Ammon's horn (tissue), 1 donor: Measurements from ENCODE around the gene SOS1.
"Not testable (repeated sequence)": the region's sequence is repeated elsewhere in the genome, so short reads cannot be mapped to it uniquely, and the experiment has no call there.

Source experiments
- DNase-seq: peaks from one replicate; pipeline ENCODE4 v3.0.0-alpha.2; 2016; ENCODE audit warnings: low spot score

Gene SOS1

DNA sequence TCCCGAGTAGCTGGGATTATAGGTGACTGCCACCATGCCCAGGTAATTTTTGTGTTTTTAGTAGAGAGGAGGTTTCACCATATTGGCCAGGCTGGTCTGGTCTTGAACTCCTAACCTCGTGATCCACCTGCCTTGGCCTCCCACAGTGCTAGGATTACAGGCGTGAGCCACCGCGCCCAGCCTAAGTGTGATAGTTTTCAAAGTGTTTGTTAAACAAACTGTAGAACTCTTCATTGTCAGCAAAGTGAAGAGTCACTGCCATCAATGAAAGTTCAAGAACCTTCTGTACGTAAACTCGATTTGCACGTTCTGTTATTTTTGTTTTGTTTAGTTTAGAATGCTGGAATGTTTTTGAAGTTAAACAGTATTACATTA, 18.0 kb upstream of the SOS1 start:
- no peak for DNase-seq

DNA sequence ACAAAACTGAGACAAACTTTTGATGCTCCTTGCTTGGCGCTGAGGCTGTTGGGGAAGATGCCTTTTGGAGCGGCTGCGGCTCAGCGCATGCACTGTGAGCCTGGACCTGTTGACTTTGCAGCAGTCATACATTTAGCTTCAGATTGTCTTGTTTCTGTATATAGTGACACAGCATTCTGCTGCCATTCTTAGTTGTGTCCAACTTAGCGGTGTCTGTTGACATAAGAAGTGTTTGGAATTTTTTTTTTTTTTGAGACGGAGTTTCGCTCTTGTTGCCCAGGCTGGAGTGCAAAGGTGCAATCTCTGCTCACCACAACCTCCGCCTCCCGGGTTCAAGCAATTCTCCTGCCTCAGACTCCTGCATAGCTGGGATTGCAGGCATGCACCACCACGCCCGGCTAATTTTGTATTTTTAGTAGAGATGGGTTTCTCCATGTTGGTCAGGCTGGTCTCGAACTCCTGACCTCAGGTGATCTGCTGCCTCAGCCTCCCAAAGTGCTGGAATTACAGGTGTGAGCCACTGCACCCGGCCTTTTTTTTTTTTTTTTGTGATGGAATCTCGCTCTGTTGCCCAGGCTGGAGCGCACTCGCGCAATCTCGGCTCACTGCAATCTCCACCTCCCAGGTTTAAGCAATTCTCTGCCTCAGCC, 17.5 kb upstream of the SOS1 start:
- DNase-seq, result not testable (repeated sequence)

DNA sequence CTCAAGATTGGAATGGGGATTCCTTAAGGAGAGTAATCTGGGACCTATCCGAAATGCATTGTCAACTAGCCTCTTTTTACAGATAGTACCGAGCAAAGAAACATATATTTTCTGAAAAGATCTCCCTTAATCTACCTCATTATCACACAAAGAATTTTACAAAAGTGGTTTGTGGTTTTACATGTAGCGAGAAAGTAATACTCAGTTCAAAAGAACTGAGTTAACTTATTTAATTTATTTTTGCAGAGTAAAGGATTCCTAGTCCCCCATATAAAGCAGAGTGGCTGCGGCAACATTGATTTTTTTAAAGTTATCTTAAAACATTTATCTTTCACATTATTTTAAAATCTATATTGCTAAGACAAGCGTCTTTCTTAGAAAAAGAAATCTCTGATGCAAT, 15.9 kb upstream of the SOS1 start:
- no peak for DNase-seq

DNA sequence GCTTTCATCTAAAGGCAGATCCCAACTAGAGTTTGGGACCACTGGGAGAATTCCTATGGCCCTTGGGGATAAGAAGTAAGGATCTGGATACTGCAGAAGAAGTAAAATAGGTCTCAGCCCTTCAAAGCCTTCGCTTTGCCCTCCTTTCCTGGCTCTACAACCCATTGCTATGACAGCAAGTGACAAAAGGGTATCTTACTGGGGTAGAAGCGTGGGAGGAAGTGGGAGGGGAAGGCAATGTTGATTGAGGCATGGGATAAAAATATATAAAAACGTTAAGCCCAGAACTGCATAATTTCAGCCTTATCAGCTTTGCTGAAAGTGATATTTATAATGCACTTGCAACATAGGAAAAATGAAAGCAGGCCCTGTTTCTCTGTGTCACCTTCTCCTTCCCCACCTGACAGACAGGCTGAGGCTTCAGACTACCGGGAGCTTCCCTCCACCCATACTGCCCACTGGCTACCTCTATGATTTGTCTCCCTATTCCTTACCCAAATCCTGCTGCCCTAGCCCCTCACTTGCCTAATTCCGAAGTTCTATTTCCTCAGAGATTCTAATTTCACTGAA, 14.9 kb upstream of the SOS1 start:
- DNase-seq, result no peak

DNA sequence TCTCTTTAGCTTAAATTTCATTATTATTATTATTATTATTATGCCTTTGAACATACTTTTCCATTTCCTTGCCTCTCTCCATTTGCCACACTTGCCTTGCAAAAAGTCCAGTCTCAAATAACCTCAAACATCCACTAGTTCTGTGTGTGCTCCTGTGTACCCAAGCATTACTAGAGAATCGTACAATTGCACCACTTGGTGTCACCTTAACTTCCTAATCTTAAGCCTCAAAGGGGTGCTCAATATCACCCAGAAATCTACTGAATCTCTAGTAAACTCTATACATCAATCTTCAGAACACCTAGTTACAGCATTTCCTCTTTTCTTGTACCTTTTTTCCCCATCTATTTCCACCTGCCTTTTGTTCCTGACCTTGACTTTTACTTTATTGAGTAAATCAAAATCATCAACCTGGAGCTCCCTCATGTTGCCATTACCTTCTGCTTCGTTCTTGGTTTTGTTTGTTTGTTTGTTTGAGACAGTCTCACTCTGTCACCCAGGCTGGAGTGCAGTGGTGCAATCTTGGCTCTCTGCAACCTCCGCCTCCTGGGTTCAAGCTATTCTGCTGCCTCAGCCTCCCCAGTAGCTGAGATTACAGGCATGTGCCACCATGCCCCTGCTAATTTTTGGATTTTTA, 12.5 kb upstream of the SOS1 start:
- DNase-seq, result no peak

DNA sequence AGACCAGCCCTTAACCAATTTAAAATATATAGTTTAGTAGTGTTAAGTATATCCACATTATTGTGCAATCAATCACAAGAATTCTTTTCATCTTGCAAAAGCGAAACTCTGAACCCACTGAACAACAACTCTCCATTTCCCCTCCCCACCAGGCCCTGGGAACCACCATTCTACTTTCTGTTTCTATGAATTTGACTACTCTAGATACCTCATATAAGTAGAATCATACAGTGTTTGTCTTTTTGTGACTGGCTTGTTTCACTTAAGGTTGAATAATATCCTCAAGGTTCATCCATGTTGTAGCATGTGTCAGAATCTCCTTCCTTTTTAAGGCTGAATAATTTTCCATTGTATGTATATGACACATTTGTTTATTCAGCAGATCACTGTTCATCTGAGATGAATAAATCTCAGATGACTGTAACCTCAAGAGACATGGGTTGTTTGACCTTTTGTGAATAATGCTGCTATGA, 8.1 kb upstream of the SOS1 start:
- DNase-seq, result no peak

DNA sequence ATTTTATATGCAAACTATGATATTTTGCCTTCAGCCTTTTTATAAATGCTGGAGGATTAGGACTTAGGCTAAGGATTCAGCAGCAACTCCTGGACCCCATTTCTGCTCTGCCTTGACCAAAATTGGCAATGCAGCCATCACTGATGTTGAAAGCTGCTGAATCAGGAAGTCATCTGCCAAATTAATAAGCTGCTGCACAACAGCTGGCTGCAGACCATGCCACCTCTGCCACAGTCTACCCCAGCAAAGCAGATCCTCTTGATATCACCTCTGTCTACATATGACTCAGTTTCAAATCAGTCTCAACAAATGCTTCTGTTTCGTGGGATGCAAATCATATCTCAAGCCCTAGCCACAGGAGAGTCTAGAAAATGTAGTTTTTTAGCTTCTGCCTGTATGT, 7.1 kb upstream of the SOS1 start:
- no peak for DNase-seq

DNA sequence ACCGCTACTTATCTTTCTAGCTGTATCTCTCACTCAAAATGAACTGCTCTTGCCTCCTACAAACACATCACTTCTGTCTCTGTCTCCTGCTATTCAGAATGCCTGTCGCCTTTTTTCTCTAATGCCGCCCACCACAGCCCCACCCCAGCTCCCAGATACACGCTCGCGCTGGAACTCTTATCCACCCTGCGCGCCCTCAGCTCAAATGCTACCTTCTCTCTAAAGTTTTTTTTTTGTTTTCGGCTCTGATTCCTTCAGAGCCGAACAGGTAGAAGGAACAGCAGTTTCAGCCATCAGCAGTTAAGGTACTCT, 3.9 kb upstream of the SOS1 start:
- no peak for DNase-seq

DNA sequence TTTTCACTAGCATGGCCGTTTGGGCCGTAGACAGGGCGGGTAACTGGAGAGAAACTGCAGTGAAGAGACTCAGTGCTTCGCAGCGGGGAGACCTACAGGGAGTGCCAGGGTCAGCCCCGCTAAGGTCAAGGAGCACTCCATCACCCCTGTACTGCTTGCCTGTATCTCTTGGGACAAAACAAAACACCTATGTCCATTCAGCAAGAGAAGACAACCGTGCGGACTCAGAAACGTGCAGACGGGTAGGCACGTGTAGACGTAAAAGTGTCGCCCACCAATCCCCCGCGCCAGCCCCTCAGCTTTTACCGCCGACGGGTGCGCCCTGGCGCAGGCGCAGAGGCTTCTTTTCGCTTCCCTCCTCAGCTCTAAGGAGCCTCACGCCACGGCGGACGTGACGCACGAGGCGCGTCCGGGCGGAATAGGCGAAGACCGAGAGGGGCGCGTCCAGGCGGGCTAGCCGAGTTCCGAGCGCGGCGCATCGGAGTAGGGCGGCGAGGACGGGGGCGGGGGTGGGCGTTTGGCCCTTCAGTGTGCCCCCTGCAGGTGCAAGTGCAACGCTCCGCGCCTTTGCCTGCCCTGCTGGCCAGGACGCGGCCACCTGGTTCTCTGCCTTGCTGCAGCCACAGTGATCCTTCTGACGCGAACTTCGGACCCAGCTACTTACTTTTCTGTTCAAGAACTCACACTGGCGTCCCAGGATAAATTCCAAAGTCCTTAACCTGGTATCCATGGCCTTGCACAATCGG, 3.3 kb upstream of the SOS1 start:
- peak; percentile 97 for DNase-seq

DNA sequence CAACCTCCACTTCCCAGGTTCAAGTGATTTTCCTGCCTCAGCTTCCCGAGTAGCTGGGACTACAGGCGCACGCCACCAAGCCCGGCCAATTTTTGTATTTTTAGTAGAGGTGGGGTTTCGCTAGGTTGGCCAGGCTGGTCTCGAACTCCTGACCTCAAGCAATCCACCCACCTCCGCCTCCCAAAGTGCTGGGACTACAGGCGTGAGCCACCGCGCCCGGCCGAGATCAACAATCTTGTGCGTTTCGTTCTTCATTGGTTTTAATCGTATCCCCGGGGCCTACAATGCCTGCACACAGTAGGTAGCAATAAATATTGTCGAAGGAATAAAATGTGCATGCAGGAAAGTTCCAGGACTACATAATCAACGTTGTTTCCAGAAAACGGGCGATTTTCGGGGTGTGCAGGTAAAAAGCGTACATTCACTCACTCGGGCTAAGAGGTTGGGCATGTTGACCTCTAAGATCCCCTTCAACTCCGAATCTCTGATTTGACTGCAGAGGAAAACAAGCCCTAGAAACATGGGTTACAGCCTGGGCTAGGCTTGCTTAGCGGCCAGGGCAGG, 2.7 kb upstream of the SOS1 start:
- DNase-seq, result no peak

DNA sequence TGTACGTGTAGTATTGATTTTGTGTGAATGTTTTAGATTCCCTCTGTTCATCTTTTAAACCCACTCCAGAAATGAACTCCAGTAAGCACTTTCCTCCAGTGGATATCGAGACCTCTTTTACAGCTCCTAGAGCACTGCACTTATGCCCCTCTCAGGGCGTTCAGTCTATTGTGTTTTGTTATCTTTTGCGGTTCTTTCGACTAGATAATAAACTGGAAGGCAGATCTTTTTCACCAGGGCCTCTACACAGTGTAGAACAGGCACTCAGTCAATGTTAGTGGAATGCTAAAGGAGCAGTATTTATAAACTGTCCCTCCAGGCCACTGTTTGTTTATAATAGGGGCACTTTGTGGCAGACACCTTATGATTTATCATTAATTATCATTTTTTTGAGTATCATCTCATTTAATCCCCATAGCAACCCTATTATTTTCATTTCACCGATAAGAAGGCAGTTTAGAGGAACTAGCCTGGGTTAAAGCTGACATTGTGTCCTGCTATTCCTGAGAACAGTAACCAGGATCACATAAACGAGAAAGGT, 742 bp upstream of the SOS1 start:
- no peak for DNase-seq

DNA sequence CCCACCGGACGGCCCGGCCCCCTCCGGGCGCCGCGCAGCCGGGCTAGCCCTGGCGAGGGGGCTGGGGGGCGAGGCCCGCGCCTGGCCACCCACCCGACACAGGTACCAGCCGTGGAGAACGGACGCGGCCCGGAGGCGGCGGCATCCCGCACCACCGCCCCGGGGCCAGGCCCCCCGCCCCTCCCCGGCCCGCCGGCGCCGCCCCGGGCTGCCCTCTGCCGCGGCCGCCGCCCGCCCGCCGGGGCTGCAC, 405 bp downstream of the SOS1 start:
- DNase-seq, result no peak

DNA sequence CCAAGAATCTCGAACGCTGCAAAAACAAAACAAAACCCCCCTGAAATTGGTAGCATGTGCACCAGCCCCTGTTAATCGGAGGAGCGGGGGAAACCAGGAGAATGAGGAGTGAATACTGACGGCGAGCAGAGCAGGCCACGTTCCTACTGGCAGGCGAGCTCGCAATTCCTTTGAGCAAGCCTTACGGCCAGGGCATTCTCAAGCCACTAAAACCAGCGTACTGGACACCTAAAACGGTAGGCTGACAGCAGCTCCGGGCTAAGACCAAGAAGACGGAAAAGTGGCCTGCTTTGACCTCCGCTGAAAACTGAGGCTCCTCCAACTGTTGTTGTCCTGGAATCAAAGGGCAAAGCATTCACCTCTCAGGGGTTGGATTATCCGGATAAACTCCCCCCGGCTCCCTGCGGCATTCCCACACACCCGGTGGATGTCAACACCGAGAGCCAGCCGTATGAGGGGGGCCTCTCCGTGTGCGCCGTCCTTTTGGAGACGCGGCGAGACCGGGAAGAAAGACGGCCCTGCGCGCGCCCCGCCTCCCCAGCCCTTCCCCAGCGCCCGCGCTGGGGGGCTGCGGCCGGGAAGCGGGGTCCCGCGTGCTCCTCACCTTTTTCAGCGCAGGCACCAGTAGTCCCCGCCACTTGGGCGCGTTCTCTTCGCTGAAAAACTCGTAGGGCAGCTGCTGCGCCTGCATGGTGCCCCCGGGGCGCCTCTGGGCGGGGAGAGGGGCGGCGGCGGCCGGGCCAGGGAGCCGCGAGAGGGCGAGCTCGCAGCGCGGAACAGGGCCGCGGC, 925 bp downstream of the SOS1 start:
- peak; percentile 43 for DNase-seq

DNA sequence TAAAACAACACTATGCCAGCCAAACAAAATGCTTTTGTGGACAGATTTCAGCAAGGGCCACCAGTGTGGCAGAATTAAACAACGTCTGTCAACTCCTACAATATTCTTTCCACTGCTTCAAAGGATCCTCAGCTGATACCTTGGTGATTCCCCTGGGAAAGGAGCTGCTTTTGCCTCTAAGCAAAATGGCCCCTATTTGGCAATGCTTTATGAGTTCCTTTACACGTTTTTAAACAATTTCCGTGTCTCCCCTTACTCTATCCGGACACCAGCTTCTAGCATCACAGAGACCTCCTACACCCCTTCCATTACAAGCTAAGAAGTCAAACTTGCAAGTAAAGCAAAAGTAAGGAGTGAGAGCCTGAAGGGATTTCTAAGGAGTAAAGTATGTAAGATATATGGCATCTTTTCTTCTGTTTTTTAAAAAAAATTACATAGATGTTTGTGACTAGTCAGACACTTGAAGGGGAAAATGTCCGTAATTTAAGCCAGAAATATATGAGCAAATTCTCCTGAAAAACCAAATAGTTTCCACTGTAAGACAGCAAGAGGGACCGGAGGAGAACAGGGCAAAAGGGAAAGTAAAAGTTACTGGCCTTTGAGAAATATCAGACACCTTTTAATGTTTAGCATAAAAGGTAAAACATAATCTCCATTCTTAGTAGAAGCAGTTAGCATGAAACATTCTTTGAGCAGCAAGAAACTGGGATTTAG, 1.9 kb downstream of the SOS1 start:
- DNase-seq, result no peak

DNA sequence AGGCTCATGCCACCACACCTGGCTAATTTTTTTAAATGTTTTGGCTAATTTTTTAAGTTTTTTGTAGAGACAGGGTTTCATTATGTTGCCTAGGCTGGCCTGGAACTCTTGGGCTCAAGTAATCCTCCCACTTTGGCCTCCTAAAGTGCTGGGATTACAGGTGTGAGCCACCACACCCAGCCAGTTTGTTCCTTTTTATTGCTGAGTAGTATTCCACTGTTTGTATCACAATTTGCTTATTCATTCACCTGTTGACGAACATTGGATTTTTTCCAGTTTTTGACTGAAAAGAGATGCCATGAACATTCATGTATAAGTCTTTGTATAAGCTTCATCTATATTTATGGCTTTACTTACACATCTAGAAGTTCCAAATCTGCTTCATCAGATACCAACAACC, 5.3 kb downstream of the SOS1 start:
- DNase-seq, result no peak

DNA sequence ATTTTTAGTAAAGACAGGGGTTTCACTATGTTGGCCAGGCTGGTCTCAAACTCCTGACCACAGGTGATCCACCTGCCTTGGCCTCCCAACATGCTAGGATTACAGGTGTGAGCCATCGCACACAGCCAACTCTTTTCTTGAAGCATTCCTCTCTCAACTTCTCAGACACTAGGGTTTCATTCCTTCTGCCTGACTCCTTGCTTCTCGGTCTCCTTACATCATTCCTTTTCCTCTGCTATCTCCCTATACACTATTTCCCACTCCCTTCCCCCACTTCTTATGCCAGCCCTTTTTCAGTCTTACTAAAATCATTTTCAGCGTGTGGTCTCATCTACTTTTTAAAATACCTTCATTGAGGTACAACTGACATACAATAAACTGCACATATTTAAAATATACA, 6.1 kb downstream of the SOS1 start:
- no peak for DNase-seq

DNA sequence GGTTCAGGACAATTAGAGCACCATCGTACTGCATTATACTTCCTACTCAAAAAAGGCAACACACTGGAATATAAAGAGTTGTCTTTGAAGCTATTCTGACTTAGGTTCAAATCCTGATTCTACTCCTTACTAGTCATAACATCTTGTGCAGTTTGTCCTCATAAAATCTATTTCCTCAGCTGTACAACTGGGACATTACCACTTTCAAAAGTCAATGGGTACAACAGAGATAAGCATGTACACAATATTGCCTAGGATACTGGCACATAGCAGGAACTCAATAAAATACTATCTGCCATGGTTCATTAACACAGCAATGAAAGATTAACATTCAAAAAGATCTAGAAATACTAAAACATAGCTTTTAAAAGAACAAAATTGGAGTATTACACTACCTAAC, 11.3 kb downstream of the SOS1 start:
- no peak for DNase-seq

DNA sequence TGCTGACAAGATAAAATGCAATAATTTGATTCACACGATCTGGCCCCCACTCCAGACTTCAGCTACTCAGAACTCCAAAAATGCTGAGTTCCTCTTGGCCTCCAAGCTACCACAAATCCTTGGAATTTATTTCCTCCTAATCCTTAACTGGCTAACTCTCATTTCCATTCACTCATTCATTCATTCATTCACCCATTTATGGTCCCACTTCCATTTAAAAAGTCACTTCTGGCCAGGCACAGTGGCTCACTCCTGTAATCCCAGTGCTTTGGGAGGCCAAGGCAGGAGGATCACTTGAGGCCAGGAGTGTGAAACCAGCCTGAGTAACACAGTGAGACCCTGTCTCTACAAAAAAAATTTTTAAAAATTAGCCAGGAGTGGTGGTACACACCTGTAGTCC, 12.5 kb downstream of the SOS1 start:
- DNase-seq, result no peak

DNA sequence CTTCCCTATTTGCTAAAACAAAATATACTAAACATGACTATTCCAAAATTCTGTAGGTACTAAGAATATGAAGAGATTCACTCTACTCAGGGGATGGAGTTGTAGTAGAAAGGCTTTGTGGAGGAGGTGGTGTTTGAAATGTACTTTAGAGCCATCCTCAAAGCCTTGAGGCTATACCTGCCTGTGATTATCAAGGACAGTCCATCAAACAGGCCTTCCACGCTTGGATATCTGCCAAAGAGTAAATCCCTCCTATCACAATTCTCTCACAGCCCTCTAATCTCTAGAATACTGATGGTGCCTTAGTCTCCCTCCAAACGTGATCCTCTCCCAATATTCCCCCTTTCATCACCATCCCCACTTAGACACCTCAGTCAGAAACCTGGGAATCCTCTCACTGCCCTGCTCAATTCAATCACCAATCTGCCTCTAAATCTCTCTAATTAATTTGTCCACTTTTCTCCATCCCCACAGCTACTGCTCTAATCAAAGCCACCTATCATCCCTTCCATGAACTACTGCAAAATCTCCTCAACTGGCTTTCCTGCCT, 13.1 kb downstream of the SOS1 start:
- DNase-seq, result no peak

DNA sequence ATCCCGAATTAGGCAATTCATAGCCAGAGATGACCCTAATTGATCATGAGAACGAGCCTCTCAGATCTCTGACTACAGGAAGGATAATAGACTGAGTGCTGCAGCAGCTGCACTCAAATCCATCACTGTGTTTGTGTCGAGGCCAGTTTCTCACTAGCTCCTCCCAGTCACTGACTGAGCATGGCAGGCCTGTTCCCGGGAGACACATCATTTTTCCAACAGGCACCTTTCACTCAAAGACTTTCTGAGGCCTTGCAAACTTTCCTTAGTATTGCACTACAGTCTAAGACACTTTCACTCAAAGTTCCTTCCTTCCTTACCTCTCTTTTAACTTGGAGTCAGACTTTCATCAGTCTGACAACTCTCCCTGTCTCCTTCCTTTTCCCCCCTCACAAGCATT, 13.7 kb downstream of the SOS1 start:
- DNase-seq, result peak; percentile 72
